C4-2B (cell line): ENCODE results near the gene CCDC39.

Source experiments
- CTCF ChIP-seq: fragments of 450-650 bp; conservative IDR thresholded peaks from 2 replicates; pipeline ENCODE4 v1.5.1; 2017; ENCODE audit warnings: mild to moderate bottlenecking
- ZFX ChIP-seq: fragments of 450-650 bp; IDR thresholded peaks from 2 replicates; pipeline ENCODE4 v1.6.1; 2017

GRCh38 chr3:180694321-180694720 lies 15.0 kb upstream of the CCDC39 start:
- TF ChIP-seq CTCF = no peak
- no peak for TF ChIP-seq ZFX
